ENCODE data around the gene RBPJ. TPM values are rescaled to one million over a fixed set of nuclear protein-coding genes. Genes with fewer than 3 reads are reported as not detected.

Gene RBPJ
- total RNA-seq, 2 experiments from 2014 or later, result 39.9 to 61.1 TPM

GRCh38 chr4:26279446-26279845, 41.4 kb upstream of the RBPJ start:
- no peak for TF ChIP-seq EZH2phosphoT487 (IDR thresholded peaks at IDR 0.05; ENCODE audit: borderline replicate concordance, low read depth, low read length)
- TF ChIP-seq, protein P1, sequence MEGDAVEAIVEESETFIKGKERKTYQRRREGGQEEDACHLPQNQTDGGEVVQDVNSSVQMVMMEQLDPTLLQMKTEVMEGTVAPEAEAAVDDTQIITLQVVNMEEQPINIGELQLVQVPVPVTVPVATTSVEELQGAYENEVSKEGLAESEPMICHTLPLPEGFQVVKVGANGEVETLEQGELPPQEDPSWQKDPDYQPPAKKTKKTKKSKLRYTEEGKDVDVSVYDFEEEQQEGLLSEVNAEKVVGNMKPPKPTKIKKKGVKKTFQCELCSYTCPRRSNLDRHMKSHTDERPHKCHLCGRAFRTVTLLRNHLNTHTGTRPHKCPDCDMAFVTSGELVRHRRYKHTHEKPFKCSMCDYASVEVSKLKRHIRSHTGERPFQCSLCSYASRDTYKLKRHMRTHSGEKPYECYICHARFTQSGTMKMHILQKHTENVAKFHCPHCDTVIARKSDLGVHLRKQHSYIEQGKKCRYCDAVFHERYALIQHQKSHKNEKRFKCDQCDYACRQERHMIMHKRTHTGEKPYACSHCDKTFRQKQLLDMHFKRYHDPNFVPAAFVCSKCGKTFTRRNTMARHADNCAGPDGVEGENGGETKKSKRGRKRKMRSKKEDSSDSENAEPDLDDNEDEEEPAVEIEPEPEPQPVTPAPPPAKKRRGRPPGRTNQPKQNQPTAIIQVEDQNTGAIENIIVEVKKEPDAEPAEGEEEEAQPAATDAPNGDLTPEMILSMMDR (conservative IDR thresholded peaks at IDR 0.05; ENCODE audit: low read length), result no peak
- no peak overlapping the region for H2AFZ ChIP-seq (ENCODE audit: low read length)
- no peak overlapping the region for H3K4me2 ChIP-seq (ENCODE audit: low read length)
- no peak overlapping the region for H3K4me3 ChIP-seq (ENCODE audit: low read depth, low read length, poor library complexity, severe bottlenecking)
- ChIA-PET POLR2A (no interaction called here), CTCF (ENCODE audit: unreplicated experiment) (no interaction called here)
- no peak for DNase-seq (ENCODE audit: low spot score)
- no peaks in the 10 kb centered on the region for H3K36me3 ChIP-seq (ENCODE audit: insufficient read depth, low read length)
- H3K79me2 ChIP-seq (ENCODE audit: insufficient read depth, low read depth, low read length), result no peaks in the 10 kb centered on the region
- no peaks in the 10 kb centered on the region for H3K4me1 ChIP-seq (ENCODE audit: insufficient read depth, low read length, poor library complexity, severe bottlenecking)
- intact Hi-C loops (cut with micrococcal nuclease; ENCODE audit: unreplicated experiment), result no loop called here
- no peaks in the 10 kb centered on the region for H3K9me2 ChIP-seq (ENCODE audit: insufficient read depth, low read length)
- H3K27ac ChIP-seq (ENCODE audit: low read depth, low read length, poor library complexity, severe bottlenecking), result no peak overlapping the region
- H4K20me1 ChIP-seq (ENCODE audit: insufficient read depth, low read length), result no peaks in the 10 kb centered on the region
- BruUV-seq (replicated peaks), result no TSS peak
- no peaks in the 10 kb centered on the region for H3K9me3 ChIP-seq (ENCODE audit: low read length)

DNA sequence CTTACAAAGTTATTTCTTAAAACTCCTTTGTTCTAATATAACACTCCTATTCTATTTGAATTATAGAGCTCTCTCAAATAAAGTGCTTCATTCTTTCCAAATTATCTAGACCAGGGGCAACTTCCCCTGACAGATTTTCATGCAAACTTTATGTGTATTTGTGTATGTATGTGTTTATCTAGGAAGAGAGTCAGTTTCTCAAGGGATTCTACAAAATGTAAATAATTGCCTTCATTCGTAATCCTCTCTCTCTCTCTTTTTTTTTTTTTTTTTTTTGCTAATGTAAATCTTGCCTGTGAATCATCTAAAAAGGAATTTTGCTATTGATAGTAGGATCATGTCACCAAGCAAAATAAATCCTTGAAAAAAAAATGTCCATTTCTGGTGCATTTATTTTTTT, 38.9 kb upstream of the RBPJ start:
- Histone ChIP-seq H2AFZ (ENCODE audit: low read length) (no peak overlapping the region), H3K27ac (ENCODE audit: low read depth, low read length, poor library complexity, severe bottlenecking) (no peak overlapping the region), H3K4me1 (ENCODE audit: insufficient read depth, low read length, poor library complexity, severe bottlenecking) (no peaks in the 10 kb centered on the region), H3K36me3 (ENCODE audit: insufficient read depth, low read length) (no peaks in the 10 kb centered on the region), H3K79me2 (ENCODE audit: insufficient read depth, low read depth, low read length) (no peaks in the 10 kb centered on the region), H3K4me2 (ENCODE audit: low read length) (no peak overlapping the region), H3K9me2 (ENCODE audit: insufficient read depth, low read length) (no peaks in the 10 kb centered on the region), H3K9me3 (ENCODE audit: low read length) (no peaks in the 10 kb centered on the region), H4K20me1 (ENCODE audit: insufficient read depth, low read length) (no peaks in the 10 kb centered on the region), H3K4me3 (ENCODE audit: low read depth, low read length, poor library complexity, severe bottlenecking) (no peak overlapping the region)
- intact Hi-C loops (cut with micrococcal nuclease; ENCODE audit: unreplicated experiment), result no loop called here
- no peak for DNase-seq (ENCODE audit: low spot score)
- ChIA-PET POLR2A (interaction anchor here (0.7 kb wide), 1 partner anchor 139 kb away, joined by 3 read pairs; no protein-coding TSS in a partner anchor), CTCF (ENCODE audit: unreplicated experiment) (no interaction called here)
- TF ChIP-seq, protein P1 (conservative IDR thresholded peaks at IDR 0.05; ENCODE audit: low read length), result no peak
- TF ChIP-seq EZH2phosphoT487 (IDR thresholded peaks at IDR 0.05; ENCODE audit: borderline replicate concordance, low read depth, low read length), result no peak
- BruUV-seq (replicated peaks), result no TSS peak

GRCh38 chr4:26284536-26284935, 36.3 kb upstream of the RBPJ start:
- H3K36me3 ChIP-seq (ENCODE audit: insufficient read depth, low read length), result no peaks in the 10 kb centered on the region
- no peaks in the 10 kb centered on the region for H3K79me2 ChIP-seq (ENCODE audit: insufficient read depth, low read depth, low read length)
- no TSS peak for BruUV-seq (replicated peaks)
- H3K4me2 ChIP-seq (ENCODE audit: low read length), result no peak overlapping the region
- H3K27ac ChIP-seq (ENCODE audit: low read depth, low read length, poor library complexity, severe bottlenecking), result no peak overlapping the region
- no peaks in the 10 kb centered on the region for H3K9me2 ChIP-seq (ENCODE audit: insufficient read depth, low read length)
- H3K9me3 ChIP-seq (ENCODE audit: low read length), result no peaks in the 10 kb centered on the region
- no peaks in the 10 kb centered on the region for H4K20me1 ChIP-seq (ENCODE audit: insufficient read depth, low read length)
- no peak for DNase-seq (ENCODE audit: low spot score)
- H2AFZ ChIP-seq (ENCODE audit: low read length), result no peak overlapping the region
- ChIA-PET CTCF (ENCODE audit: unreplicated experiment) (no interaction called here), POLR2A (interaction anchor here (0.7 kb wide), 1 partner anchor 55 kb away, joined by 3 read pairs; no protein-coding TSS in a partner anchor)
- intact Hi-C loops (cut with micrococcal nuclease; ENCODE audit: unreplicated experiment), result no loop called here
- H3K4me1 ChIP-seq (ENCODE audit: insufficient read depth, low read length, poor library complexity, severe bottlenecking), result no peaks in the 10 kb centered on the region
- TF ChIP-seq, protein P1 (conservative IDR thresholded peaks at IDR 0.05; ENCODE audit: low read length), result no peak
- no peak for TF ChIP-seq EZH2phosphoT487 (IDR thresholded peaks at IDR 0.05; ENCODE audit: borderline replicate concordance, low read depth, low read length)
- H3K4me3 ChIP-seq (ENCODE audit: low read depth, low read length, poor library complexity, severe bottlenecking), result no peak overlapping the region
